Right lung (tissue), 5 donors: Measurements from ENCODE around the gene TRABD2A. TPM values are rescaled to one million over a fixed set of nuclear protein-coding genes. Genes with fewer than 3 reads are reported as not detected.
"Not testable (repeated sequence)": the region's sequence is repeated elsewhere in the genome, so short reads cannot be mapped to it uniquely, and the experiment has no call there.

ENCODE experiments used
- DNase-seq, 2 donors: peaks; one replicate each; pipeline ENCODE4 v3.0.0-alpha.2; 2013
- polyA plus RNA-seq, 5 donors: library from polyadenylated mRNA; unstranded; fragments of 120-200 nt; gene quantifications; one replicate each; pipeline versions ENCODE4 v1.2.1 to v1.2.3, GENCODE V29; 2013; ENCODE audit warnings: inconsistent platforms in 1 of 5, low replicate concordance in 1 of 5; ENCODE audit not compliant: insufficient read length in 5 of 5, insufficient read depth in 1 of 5

TRABD2A gene
- polyA plus RNA-seq, 5 donors: 14.0 to 24.7 (median 22.5) TPM

DNA sequence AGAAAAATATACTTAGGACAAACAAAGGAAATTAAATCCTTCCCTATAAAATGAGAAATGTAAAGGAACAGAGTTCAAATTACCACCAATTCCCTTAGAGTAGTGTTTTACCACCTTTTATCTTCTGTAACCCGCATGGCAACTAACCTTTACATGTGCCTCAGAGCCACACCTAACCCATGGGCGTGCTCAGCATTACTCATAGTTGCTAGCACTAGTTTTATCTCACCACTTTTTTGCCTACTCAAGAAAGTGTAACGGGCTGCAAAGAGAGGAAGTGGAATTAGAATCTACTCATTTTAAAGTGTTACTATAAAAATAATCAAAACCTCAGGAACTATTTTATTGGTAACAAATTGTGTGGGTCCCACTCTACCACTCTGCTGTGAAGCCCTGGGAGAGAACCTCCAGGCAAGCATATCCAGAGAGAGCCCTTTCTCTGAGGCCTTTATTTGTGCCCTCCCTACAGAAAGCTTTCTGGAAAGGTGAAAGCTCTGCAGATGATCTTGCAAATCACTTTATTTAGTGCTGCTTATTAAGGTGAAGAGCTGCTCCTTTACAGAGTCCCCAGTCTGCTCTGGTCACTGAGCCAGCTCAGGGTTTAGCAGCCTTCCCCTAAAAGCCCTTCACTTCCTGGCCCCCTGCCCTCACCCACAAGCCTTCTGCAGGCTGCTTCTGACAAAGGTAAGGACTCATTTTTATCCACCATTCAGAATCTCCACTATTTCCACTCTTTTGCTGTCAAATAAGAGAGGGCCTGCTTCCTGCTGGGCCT lies 98.8 kb downstream of the TRABD2A start:
- no peak for DNase-seq

DNA sequence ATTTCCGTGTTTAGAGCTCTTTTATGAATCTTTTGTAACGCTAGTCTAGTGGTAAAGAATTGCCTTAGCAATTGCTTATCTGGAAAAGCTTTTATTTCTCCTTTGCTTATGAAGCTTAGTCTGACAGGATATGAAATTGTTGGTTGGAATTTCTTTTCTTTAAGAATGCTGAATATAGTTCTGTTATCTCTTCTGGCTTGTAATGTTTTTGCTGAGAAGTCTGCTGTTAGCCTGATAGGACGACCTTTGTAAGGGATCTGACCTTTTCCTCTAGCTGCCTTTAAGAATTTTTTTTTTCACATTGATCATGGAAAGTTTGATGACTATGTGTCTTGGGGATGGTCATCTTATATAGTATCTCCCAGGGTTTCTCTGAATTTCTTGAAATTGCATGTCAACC lies 101.1 kb downstream of the TRABD2A start:
- DNase-seq: no peak

DNA sequence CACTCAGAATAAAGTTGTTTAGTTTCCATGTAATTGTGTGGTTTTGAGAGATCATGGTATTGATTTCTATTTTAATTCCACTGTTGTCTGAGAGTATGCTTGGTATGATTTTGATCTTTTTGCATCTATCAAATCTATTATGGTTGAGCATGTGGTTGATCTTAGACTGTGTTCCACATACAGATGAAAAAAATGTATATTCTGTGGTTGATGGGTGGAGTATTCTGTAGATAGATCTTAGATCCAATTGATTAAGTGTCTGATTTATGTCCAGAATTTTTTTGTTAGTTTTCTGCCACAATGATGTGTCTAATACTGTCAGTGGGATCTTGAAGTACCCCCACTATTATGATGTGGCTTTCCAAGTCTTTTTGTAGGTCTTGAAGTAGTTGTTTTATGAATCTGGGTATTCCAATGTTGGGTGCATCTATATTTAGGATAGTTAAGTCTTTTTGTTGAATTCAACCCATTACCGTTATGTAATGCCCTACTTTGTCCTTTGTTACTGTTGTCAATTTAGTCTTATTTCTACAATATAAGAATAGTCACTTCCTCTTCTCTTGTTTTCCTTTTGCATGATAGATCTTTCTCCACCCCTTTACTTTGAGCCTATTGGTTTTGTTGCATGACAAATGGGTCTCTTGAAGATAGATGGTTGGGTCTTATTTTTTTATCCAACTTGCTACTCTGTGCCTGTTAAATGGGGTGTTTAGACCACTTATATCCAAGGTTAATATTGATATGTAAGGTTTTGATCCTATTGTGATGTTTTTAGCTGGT lies 101.8 kb downstream of the TRABD2A start:
- no peak for DNase-seq

DNA sequence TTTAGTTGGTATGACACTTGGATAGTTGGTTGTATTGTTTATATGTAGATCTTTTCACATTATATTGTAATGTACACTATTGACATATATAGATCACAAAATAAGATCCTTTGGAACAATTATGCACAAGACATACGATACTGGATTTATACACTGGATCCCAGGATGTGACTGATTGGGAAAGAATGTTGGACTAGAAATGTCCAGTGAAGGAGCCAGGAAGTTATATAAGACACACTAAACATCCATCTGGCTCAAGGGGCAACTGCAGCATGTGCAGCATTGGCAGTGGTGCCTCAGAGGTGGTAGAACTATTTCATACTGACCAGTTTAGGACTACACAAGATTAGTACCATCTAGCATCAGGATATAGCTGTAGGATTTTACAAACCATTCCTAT lies 104.9 kb downstream of the TRABD2A start:
- no peak for DNase-seq

DNA sequence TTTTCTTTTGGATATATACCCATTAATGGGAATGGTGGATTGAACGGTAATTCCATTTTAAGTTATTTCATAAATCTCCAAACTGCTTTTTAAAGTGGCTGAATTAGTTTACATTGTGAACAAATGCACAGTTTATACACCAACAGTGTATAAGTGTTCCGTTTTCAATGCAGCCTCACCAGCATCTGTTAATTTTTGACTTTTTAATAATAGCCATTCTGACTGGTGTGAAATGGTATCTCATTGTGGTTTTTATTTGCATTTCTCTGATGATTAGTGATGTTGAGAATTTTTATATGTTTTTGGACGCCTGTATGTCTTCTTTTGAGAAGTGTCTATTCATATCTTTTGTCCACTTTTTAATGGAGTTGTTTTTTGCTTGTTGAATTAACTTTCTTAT lies 107.3 kb downstream of the TRABD2A start:
- DNase-seq: not testable (repeated sequence)

Other genes starting within 250 kb of the TRABD2A start
- gene TMSB10, start 24.6 kb upstream of the TRABD2A start, polyA plus RNA-seq: 1,000 to 10,000 TPM; 1,992 to 2,792 (median 2,595) TPM
- 10 to 100 TPM; 39.8 to 53.7 (median 49.3) TPM for gene KCMF1, start 90.1 kb upstream of the TRABD2A start, polyA plus RNA-seq